ENCODE measurements around the gene MFAP3.
"Not testable (repeated sequence)": the region's sequence is repeated elsewhere in the genome, so short reads cannot be mapped to it uniquely, and the experiment has no call there.

Gene MFAP3

DNA sequence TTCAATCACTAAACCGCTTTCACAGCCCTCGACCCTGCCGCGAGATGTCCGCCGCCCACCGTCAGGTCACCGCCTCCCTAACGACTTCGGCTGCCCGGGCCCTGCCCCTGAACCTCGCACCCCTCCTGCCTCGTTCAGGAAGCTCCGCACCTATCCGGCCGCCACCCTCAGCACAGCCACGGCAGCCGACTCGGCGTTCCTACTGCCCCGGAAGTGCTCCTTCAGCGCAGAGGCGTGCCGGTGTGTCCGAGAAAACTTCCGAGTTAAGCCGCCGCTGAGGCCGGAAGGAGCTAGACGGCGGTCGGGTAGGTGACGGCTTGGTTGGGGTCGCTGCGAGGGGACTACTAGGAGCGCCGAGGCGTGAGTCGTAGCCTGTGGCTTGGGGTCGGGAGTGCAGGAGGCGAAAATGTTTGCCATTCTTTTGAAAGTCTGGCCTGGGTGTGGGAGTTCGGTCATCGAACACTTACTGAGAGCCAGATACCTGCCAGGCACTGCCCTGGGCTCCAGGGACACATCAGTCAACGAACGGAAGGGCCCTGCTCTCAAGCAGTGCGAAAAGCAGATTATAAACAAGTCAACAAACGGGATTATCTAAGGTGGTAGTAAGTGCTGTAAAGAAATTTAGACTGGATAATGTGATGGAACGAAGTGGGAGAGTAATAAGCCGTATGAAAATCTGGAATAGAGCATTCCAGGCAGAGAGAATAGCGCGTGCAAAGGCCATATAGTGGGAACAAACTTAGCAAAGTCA, at the start of gene MFAP3, which contains the start of gene FAM114A2:
TSS of gene MFAP3 (plus strand) at position 261 of the 751 bp plus-strand sequence. CDS start 10,756 bp downstream, outside the sequence.
TSS of gene FAM114A2 (minus strand) at position 204 of the 751 bp plus-strand sequence. CDS start 3,957 bp downstream, outside the sequence.
- DNase-seq (ENCODE audit: low read depth in 2 of 2) = peak; percentile 72 to 79

DNA sequence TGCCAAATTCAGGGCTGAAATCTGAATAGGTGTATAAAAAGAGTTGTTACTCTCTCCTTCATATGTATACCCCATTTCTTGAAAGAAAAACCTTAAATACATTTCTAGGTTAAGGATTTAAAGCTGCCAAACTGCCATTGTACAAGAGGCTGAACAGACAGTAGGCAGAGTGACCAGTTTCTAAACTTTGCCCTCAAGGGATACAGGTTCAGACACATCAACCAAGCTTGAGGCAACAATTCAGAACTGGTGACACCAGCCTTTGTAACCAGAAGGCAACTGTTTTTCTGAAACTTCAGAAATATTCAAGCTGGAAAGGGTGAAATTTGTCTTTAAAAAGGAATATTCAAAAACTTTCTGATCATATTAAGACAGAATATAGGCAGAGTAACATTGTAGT, 47.6 kb upstream of the MFAP3 start:
- DNase-seq (ENCODE audit: low read depth in 2 of 2) = no peak

DNA sequence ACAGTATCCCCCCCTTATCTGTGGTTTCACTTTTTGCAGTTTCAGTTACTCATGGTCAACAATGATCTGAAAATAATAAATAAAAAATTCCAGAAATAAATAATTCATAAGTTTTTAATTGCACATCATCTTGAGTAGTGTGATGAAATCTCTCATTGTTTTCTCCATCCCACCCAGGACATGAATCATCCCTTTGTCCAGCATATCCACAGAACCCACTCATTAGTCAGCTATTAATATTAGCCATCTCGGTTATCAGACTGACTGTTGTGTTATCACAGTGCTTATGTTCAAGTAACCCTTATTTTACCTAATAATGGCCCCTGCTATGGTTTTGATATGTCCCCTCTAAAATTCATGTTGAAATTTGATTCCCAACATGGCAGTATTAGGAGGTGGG, 40.8 kb upstream of the MFAP3 start:
- DNase-seq (ENCODE audit: low read depth in 2 of 2) = no peak

- no peak for DNase-seq (ENCODE audit: low read depth in 2 of 2)
These were observed 40.0 kb upstream of the MFAP3 start for GRCh38 chr5:153998768-153999167.

DNA sequence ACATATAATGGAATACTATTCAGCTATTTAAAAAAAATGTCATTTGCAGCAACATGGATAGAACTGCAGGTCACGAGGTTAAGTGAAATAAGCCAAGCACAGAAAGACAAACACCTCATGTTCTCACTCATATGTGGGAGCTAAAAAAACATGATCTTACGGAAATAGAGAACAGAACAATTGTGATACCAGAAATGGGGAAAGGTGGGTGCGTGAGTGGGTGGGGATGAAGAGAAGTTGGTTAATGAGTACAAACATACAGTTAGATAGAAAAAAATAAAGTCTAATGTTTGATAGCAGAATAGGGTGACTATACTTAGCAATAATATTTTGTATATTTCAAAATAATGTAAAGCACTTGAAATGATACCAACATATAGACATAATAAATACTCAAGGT, 38.8 kb upstream of the MFAP3 start:
- no peak for DNase-seq (ENCODE audit: low read depth in 2 of 2)

GRCh38 chr5:154000703-154001102, 38.1 kb upstream of the MFAP3 start:
- no peak for DNase-seq (ENCODE audit: low read depth in 2 of 2)

DNA sequence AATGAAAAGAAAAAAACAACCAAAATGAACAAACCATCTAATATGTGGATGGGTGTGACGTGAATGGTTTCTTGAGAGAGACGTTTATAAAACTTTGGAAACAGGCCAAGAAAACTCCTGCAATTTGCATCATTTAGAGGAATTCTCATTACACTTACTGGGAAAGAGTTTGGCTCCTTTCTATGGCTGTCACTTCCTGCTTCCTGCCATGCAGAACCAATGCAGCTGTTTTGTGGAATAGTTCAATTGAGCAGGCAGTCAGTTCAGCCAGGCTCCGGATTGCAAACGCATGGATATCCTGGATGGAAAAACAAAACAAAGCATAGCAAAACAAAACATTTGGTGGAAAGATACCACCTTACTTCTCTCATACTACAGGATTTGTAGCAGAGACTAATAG, 36.7 kb upstream of the MFAP3 start:
- no peak for DNase-seq (ENCODE audit: low read depth in 2 of 2)

- DNase-seq (ENCODE audit: low read depth in 2 of 2) = no peak
These were observed 36.2 kb upstream of the MFAP3 start for GRCh38 chr5:154002511-154003020.

- DNase-seq (ENCODE audit: low read depth in 2 of 2) = no peak
These were observed 33.1 kb upstream of the MFAP3 start for GRCh38 chr5:154005648-154006047.

- no peak for DNase-seq (ENCODE audit: low read depth in 2 of 2)
These were observed 28.1 kb upstream of the MFAP3 start for GRCh38 chr5:154010660-154011059.

GRCh38 chr5:154015071-154015693, 23.6 kb upstream of the MFAP3 start:
- no peak for DNase-seq (ENCODE audit: low read depth in 2 of 2)

DNA sequence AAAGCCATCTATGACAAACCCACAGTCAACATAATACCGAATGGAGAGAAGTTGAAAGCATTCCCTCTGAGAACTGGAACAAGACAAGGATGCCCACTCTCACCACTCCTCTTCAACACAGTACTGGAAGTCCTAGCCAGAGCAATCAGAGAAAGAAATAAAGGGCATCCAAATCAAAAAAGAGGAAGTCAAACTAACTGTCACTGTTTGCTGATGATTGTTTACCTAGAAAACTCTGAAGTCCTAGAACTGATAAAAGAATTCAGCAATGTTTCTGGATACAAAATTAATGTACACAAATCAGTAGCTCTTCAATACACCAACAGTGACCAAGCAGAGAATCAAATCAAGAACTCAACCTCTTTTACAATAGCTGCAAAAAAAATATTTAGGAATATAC, 19.8 kb upstream of the MFAP3 start:
- not testable (repeated sequence) for DNase-seq (ENCODE audit: low read depth in 2 of 2)

GRCh38 chr5:154025951-154026350, 12.8 kb upstream of the MFAP3 start:
- DNase-seq (ENCODE audit: low read depth in 2 of 2) = no peak

GRCh38 chr5:154031937-154032489, 6.8 kb upstream of the MFAP3 start:
- DNase-seq (ENCODE audit: low read depth in 2 of 2) = no peak

DNA sequence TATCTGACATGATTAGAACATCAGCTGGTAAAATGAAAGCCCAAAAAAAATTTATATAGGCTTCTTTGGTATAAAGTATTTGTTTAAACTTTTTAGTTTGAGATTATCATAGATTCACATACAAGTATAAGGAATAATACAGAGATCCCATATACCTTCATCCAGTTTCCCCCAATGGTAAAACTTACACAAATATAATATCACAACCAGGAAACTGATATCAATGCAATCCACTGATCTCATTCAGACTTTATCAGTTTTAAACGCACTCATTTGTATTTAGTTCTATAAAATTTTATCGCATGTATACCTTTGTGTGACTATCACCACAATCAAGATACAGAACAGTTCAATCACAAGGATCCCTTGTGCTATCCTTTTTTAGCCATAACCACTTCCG, 3.8 kb upstream of the MFAP3 start:
- DNase-seq (ENCODE audit: low read depth in 2 of 2) = no peak

DNA sequence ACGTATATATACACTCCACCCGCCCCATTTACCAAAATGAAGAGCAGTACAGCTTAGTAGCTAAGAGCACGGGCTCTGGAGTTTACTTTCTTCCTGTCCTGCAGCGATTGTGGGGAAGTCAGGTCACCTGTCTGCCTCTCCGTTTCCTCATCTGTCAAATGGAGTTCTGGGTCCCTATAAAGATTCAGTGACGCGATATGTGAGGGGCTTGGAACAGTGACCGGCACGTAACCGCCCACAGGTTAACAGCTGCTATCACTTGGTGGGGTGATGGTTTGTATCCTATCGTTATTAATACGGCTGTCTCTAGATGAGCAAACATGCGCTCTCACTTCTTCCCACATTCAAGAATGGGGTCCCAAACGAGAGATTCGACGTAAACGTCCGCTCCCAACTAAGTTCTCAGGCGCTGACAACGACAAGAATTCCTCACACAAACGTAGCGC, 483 bp upstream of the MFAP3 start:
- peak in 1 of 2 donors; percentile 9 for DNase-seq (ENCODE audit: low read depth in 2 of 2)

- DNase-seq (ENCODE audit: low read depth in 2 of 2) = no peak
These were observed 677 bp downstream of the MFAP3 start for GRCh38 chr5:154039458-154039829.

GRCh38 chr5:154042766-154043165, 4.0 kb downstream of the MFAP3 start:
- no peak for DNase-seq (ENCODE audit: low read depth in 2 of 2)

GRCh38 chr5:154044099-154044498, 5.3 kb downstream of the MFAP3 start:
- DNase-seq (ENCODE audit: low read depth in 2 of 2) = no peak

DNA sequence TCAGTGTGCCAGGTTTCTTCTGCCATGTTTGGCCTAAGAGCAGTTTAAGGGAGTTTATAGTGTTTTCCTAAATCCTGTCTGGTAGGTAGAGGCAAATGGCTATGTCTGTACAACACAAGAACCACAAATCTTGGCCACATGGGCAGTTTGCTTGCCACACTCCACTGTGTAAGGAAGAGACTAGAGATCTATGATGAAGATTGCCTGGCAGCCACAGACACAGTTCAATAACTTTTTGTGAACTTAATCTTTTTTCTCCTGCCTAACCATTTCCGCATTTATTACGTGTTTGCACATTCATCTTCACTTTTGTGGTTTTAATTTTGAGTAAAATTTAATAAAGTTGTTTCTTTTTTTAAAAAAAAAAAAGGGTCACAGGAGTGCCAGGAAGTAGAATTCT, 5.8 kb downstream of the MFAP3 start:
- no peak for DNase-seq (ENCODE audit: low read depth in 2 of 2)

- DNase-seq (ENCODE audit: low read depth in 2 of 2) = no peak
These were observed 7.7 kb downstream of the MFAP3 start for GRCh38 chr5:154046486-154046885.

DNA sequence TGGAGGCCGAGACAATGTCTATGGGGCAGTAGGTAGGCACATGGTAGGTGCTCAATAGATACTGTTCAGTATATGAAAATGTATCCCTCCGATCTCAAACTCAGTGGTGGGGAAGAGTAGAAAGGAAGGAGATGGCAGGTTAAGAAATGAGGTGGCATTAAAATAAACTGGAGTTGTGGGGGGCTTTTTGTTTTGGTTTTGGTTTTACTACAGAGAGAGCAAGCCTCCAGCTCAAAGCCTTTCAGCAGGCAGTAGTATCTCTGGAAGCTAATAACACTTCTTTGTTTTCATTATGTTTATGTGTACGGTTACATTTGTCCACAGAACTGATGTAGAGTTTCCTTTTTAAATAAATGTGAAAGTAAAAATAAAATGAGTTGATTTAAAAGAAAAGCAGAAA, 8.6 kb downstream of the MFAP3 start:
- no peak for DNase-seq (ENCODE audit: low read depth in 2 of 2)

GRCh38 chr5:154049636-154050035, 10.9 kb downstream of the MFAP3 start:
- DNase-seq (ENCODE audit: low read depth in 2 of 2) = no peak
